Erythroblast (primary cell): ENCODE data around the gene HPS1.

Experiments used
- DNase-seq, 2 experiments: peaks; one replicate each; lab custom pipeline; 2025; lab: John Stamatoyannopoulos, UW
- GATA1 ChIP-seq: IDR thresholded peaks from 2 replicates; pipeline ENCODE4 v1.6.1; 2011; ENCODE audit warnings: low read depth, mild to moderate bottlenecking, control low read depth, low read length, moderate library complexity
- POLR2A ChIP-seq: IDR thresholded peaks from 2 replicates; pipeline ENCODE4 v1.6.1; 2011; ENCODE audit warnings: mild to moderate bottlenecking, low read length

The HPS1 gene

DNA sequence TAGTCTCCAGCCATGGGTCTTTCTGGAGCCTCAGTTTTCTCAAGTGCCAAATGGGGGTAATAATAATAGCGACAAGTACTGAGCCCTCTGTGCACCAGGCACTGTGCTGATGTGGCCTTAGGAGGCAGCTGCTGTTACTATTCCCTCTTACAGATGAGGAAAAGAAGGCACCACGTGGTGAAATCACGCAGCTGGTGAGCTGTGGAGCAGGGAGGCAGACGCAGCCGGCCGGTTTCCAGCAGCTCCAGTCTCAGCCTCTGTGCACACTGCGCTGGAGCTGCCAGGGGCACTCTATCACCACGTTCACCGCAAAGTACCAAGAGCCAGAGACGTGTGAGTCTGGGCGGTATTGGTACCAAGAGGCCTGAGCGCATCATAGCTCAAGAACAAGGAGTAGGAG is 41.3 kb downstream of the HPS1 start:
- TF ChIP-seq POLR2A (no peak), GATA1 (no peak)
- no peak for DNase-seq

DNA sequence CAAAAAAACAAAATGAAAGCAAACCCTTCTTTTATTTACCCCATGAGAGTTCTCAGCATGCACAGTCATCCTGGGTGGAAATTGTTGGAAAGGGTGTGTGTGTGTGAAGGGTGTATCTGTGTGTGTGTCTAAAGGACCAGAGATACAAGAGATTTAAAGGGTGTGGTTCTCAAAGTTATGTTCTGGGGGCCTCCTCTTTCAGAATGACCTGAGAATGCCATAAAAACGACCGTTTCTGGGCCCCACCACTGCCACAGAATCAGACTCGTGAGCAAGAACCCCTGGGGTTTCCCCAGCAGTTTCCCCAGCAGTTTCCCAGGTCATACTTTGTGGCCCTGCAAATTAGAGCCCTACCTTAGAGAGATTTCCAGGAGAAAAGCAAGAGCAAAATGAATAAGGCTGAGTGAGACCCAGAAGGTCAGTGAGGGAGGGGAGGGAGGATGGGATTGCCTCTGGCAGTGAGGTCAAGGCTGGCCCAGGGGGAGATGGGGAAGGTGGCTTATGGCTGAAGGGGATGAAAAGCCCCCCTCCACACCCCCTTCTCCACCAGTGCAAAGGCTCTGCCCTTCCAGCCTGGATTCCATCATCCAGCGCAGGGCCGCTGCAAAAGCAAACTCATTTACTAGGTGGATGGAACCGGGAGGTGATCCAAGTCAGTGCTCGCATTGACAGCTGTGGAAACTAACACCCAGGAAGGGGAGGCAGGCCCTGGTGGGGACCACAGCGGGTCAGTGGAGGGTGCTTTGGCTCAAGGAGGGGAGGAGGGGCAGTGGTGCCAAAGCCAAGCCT is 42.0 kb downstream of the HPS1 start:
- peak; percentile 89 to 91 for DNase-seq
- TF ChIP-seq GATA1 (no peak), POLR2A (no peak)

DNA sequence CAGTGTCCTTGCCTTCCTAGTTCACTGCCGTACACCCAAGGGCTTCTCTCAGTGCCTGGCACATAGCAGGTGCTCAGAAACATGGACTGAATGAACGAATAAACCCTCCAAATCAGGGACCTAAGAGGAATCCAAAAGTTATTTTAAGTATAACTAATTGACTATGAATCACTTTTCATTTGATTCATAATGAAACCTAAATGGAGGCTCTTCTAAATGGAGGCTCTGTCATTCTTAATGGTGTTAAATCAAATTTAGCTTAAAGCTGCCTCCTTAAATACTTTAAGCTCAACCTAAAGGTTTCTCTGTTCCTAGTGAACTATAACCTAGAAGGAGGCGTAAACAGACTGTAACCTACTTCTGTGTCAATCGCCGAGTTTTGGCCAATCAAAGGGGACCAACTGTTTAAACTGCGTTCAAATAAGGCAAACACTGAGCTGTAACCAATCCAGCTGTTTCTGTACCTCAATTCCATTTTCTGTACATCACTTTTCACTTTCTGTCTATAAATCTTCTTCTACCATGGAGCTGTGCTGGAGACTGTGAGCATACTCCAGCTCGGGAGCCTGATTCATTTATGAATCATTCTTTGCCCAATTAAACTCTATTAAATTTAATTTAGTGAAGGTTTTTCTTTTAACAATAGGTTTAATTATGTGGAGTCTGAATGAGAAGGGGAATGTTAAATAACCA is 42.8 kb downstream of the HPS1 start:
- DNase-seq, result peak; percentile 50 to 61
- TF ChIP-seq POLR2A, result no peak
- no peak for TF ChIP-seq GATA1

DNA sequence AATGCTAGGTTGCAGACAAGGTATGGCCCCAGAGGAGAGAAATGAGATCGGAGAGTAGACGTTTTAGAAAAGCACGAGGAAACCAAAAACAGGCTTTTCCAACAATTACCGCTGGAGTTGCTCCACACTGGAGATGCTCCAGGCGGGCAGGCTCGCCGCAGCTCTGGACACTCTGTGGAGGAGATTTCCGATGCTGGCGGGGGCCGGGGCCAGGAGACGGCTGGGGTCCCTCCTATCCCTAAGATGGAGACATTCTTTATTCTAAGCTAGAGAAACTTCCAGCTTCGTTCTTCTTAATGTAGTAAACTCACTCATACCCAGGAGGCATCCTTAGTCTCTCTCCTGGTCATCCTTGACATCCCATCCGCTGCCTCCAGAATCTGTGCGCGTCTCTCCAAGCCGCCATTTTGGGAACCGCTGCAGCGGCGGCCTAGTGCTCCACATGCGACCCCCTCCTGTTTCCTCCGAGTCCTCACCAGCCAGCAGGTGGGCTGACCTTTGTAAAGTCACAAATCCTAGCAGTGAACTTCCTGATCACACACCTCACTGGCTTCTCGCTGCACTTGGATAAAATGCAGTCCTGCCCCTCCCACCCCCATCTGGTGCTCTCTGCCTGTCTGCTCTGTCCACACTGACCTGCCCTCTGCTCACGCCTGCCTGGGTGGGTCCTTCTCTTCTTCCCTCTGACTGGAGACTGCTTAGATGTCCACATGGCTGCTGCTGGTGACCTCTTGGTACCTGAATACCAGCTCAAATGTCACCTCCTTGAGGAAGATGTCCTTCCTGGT is 43.6 kb downstream of the HPS1 start:
- TF ChIP-seq POLR2A, result no peak
- TF ChIP-seq GATA1, result no peak
- no peak for DNase-seq

DNA sequence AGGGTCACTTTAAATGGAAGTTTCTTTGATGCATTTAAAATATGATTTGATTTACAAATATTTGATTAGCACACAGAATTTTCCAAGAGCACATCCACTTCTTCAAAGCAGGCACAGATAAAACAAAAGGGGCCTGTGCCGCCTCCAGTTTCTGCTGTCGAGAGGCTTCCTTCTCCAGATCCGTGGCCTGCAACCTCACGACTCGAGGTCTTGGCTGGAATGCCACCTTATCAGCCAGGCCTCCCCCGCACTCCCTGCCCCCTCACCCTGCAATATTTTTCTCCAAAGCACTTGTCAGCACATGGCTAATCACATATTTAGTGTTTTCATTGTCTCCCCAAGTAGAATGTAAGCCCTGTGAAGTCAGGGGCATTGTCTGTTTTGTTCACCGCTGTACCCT is 44.3 kb downstream of the HPS1 start:
- no peak for TF ChIP-seq POLR2A
- no peak for TF ChIP-seq GATA1
- DNase-seq, result no peak

DNA sequence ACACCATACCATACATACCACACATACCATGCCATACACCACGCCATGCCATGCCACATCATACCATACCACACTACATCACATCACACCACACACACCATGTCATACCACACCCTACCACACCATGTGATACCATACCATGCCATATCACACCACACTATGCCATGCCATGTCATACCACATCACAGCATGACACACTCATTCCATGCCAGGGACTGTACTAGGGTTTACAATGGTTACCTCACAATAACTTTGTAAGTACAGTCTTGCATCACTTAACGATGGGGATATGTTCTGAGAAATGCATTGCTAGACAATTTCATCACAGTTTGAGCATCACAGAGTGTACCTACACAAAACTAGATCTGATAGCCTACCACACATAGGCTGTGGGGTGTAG is 46.3 kb downstream of the HPS1 start:
- TF ChIP-seq POLR2A (no peak), GATA1 (no peak)
- peak; percentile 26 to 59 for DNase-seq

DNA sequence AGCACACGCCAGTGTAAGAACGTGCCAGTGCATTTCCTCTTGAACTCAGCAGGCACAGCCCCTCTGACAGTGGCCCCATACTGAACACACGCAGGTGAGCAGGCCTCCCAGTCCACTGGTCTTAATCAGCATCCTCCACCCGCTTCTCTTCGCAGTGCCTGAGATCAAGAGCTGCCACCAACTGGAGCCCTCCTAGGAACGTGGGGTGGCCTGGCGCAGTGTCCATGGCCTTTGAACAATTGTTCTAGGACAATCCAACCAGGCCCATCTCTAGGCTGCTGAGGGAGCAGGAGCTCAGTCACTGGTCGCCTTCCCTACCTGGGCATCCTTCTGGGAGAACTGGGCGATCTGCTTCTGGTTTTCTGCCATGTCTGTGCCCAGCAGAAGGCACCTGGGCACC is 47.0 kb downstream of the HPS1 start:
- no peak for TF ChIP-seq GATA1
- no peak for TF ChIP-seq POLR2A
- no peak for DNase-seq

DNA sequence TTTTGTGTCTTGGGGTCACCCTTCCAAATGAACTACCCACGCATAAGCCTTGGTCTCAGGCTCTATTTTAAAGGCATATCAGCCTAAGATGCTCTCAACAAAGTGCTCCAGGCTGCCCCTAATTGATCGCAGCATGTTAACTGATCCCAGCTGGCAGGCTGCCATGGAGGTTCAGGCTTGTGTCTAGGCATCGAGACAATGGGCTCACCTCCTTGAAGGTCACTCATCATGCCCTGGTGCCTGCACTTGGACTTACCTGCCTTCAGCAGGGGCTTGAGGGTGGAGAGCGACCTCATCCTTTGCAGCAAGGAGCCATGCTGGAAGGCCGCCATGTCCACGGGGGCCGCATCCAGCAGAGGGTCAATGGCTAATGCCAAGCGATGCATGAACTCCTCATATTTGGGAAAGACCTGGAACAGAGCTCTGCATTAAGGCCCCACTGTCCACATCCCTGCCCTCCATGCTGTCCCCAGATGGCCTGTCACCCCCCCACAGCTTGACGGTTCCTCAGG is 49.6 kb downstream of the HPS1 start:
- TF ChIP-seq POLR2A, result no peak
- TF ChIP-seq GATA1, result no peak
- no peak for DNase-seq

DNA sequence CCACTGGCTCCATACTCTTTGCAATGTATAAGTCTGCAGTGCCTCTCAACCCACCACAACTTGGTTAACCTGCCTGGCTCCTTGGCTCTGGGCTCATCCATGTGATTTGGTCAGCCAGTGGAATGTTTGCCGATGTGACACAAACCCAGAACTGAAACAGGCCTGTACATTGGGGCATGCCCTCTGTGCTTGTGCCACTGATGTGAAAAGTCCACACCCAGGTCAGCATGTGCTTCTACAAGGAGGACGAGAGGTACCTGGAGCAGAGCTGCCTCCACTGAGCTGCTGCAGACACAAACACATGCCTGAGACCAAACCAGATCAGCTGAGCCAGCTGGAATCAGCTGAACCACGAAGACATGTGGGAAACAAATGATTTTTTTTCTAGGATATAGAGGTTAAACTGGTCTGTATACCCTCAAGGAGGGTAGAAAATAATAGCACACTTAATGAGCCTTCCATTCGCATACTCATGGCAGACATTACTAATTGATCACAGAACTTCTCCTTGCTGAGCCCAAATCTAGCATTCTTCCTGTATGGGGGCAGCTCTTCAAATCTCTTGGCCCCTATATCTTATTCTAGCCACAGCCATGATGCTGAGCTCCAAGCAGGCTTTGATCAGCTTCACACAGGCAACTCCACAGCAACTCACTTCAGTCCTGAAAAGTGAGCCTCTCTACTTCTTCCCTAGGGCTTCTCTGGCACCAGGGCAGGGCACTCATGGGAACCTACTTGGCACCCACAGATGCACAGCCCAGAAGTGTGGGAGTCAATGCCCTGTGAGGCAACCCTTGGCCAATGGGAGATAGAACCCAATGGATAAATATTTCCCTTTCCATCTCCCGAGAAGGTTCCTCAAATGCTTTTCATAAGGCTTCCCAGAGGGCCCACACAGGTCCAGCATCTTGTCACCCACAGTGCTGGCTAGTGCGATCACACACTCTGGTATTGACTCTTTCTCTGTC is 50.4 kb downstream of the HPS1 start:
- TF ChIP-seq GATA1 (no peak), POLR2A (no peak)
- no peak for DNase-seq

DNA sequence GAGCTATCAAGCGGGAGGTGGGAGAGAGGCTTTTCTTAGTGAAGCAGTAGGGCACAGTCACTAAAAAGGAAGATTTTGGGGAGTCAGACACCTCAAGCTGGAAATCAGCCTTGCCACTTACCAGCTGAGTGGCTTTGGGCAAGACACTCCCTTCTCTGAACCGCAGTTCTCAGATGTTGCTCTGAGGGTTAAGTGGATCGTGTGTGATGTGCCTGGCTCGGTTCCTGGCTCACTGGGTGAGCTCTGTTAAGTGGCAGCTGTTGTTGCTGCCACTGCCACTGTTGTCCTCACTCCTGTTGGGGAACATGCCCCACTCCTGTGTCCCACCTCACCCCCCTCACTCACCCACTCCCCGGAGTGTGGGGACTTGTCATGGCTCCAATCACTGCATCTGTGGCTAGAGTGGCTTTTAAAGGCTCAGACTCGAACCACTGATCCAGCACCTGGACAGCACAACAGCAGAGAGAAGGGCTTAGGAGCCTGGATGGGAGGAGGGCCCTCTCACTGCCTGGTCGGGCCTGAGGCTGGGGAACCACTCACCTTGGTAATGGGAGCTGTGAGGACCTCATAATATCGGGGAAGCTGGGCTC is 51.8 kb downstream of the HPS1 start:
- DNase-seq, result no peak
- TF ChIP-seq GATA1 (no peak), POLR2A (no peak)

DNA sequence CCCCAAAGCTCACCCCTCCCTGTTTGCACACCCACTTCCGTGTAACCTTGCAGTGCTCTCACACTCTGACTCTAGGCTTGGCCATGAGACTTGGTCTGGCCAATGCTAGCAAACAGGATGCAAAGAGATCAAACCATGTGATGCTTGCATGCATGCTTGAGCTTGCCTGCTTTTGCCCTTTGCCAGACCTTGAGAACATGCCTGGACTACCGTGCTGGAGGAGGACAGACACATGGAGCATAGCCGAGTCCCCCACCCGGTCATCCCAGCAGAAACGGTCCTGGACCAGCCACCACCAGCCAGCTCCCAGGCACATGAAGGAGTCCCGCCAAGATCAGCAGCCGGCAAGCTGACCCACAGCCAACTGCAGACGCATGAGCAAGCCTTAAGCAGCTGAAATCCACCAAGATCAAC is 55.1 kb downstream of the HPS1 start:
- no peak for TF ChIP-seq GATA1
- TF ChIP-seq POLR2A, result no peak
- no peak for DNase-seq

DNA sequence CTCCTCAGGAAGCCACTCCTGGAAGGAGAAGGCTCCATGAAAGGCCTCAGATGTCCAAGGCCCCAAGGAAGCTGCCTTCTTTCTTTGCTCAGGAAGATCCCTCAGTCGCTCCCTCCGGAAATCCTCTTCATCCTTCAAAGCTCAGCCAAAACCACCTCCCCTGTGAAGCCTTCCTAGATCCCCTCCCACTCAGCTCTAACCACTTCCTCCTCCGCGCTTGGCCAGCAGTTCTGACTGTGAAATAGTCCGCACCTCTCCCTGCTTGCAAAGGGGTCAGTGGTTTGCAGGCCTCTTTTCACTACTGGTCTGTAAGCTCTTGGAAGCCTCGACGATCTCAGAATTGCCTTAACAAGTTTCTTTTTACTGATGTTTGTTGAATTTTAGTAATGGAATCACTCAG is 55.7 kb downstream of the HPS1 start:
- no peak for DNase-seq
- no peak for TF ChIP-seq GATA1
- no peak for TF ChIP-seq POLR2A
